NCI-H748 (cell line): ENCODE measurements around the gene LYSMD1.

ENCODE experiments used
- DNase-seq: peaks from one replicate; lab custom pipeline; 2025; ENCODE audit not compliant: unreplicated experiment; lab: John Stamatoyannopoulos, UW

Gene LYSMD1

GRCh38 chr1:151175863-151176262 lies 10.2 kb upstream of the LYSMD1 start, which contains the start of gene TMOD4:
Gene TMOD4, minus strand, starts transcription at chr1:151175981. Its CDS starts 1,106 bp downstream, at chr1:151174875.
- DNase-seq = no peak

- no peak for DNase-seq
Measured at GRCh38 chr1:151175041-151175741, 9.5 kb upstream of the LYSMD1 start.

- no peak for DNase-seq
Measured at GRCh38 chr1:151171190-151171589, 5.5 kb upstream of the LYSMD1 start.

GRCh38 chr1:151167116-151167515 lies 1.4 kb upstream of the LYSMD1 start:
- DNase-seq = no peak

DNA sequence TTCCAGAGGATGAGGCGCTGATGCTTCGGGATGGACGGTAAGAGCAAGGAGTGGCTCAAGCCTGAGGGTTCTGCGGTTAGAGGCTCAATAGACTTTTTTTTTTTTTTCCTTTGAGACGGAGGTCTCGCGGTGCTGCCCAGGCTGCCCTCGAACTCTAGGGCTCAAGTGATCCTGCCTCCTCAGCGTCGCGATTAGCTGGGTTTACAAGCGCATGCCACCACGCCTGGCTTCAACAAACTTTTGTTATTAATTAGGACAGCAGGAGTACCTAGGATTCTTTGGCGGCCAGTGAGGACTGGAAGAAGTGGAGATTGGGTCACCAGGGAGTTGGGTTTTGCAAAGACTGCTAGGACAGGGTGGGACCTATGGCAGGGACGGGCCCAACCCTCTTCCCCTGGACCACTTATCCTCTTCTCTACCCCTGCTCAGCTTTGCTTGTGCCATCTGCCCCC lies 829 bp upstream of the LYSMD1 start:
- peak; percentile 29 for DNase-seq

GRCh38 chr1:151165281-151165737 lies 393 bp downstream of the LYSMD1 start:
- DNase-seq = peak; percentile 71

DNA sequence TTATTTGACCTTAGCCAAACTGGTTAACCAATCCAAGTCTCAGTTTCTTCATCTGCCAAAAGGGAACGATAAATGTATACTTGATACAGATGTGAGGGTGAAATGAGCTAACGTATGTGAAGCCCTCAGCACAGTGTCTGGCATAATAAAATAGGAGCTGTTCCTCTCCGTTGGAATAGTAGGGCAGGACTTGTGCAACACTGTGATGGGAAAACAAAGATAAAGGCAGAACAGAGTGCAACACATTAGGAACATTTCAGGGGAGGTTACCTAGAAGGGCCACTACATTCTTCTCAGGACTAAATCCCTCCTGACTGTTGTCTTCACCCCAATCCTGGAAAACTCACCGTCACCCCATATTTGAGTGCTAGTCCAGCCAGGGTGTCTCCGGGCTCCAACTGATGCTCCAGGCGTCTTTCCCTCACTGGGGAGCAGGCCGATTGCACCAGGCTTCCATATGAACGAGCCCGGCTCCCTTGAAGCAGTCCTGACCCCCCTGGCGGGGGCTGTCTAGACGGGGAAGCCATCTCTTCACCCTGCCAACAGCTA lies 896 bp downstream of the LYSMD1 start:
- DNase-seq = no peak

DNA sequence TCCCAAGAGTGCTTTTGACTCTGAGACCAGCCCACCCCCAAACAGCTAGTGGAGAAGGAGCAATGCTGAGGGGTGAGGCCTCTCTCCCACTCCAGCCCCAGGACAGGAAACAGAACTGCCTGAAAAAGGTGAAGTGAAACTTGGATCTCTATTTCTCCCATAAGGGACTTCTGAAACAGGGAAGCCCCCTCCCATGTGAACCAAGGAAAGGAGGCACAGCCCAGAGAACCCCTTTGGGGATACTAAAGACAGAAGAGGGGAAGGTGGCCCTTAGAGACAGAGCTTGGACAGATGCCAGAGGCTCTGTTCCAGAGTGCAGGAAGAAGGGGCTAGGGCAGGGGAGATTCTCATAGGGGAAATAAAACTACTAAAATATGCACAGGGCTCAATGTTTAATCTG lies 6.3 kb downstream of the LYSMD1 start:
- no peak for DNase-seq

- no peak for DNase-seq
Measured at GRCh38 chr1:151158751-151159251, 6.9 kb downstream of the LYSMD1 start.

DNA sequence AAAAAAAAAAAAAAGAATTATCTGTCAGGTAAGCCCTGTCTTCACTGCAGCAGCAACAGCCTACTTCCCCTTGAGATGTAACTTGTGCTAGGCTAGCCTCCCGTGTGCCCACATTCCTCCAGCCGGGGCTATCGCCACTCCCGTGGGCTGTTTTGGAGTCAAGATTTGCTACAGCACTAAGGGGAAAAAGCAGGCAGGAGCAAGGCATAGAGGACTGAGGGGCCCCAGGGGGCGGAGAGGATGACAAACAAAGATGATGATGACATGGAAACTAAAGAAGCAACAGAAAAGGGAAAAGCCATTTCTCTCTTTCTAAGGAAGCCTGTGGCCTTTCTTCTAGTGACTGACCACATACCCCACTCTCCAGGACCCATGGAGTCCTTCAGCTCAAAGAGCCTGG lies 7.4 kb downstream of the LYSMD1 start:
- no peak for DNase-seq

- DNase-seq = no peak
Measured at GRCh38 chr1:151157067-151157531, 8.6 kb downstream of the LYSMD1 start.

GRCh38 chr1:151156515-151156819 lies 9.2 kb downstream of the LYSMD1 start, which contains the start of gene TNFAIP8L2:
Gene TNFAIP8L2, plus strand, starts transcription at chr1:151156649. Its CDS starts 2,049 bp downstream, at chr1:151158698.
- no peak for DNase-seq

GRCh38 chr1:151147665-151148064 lies 18.0 kb downstream of the LYSMD1 start:
- DNase-seq = no peak

DNA sequence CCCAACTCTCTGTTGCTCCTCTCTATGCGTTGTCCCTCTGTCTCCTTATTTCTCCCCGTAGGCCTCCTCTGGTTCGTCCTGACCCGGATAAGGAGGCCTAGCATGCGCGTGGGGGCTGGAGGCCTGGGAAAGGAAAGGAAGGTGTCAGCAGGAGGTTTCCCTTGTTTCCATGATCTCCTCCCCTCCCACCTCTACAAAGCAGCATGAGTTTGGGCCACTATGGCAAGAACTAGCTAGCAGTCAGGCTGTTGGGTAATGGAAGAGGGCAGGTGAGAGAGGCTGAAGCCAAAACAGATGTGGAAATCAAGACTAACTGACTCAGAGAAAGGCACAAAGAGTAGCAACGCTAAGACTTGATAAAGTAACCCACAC lies 18.6 kb downstream of the LYSMD1 start:
- DNase-seq = no peak

DNA sequence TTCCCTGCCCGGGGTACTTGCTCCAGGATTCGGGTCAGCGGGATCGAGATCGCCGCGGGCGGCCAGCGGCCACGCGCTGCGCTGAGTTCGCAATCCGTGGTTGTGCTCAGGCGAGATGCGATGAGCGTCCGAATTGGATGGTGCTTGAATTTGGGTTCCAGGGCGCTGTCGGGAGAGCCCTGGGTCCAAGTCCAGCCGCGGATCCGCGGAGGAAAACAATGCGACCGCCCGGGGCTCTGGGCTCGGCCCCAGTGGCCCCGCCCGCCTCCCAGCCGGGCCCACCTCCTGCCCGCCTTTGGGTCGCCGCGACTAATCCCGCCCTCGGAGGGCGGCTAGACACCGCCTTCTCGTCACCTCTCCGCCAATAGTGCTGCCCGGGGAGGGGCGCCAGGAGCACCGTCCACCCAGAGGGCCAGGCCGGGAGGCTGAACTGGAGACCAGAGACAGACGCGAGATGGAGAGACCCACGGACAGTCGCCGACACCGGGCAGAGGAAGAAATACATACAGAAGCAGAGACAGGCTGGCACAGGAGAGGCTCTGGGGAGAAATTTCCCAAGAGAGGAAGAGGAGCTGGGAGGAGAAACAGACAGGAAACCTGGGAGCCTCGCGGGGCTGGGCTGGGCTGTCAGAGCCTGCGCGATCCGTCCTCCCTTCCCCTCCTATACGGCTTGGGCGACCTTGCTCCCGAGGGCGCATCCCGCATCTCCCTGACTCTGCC lies 19.1 kb downstream of the LYSMD1 start, which contains the start of gene SEMA6C:
Gene SEMA6C (minus strand): TSS at position 220 of the 720 bp plus-strand sequence. CDS start 4,010 bp downstream, outside the sequence.
- DNase-seq = peak; percentile 93

- peak; percentile 43 for DNase-seq
Measured at GRCh38 chr1:151146072-151146411, 19.7 kb downstream of the LYSMD1 start.

GRCh38 chr1:151145304-151146071 lies 20.2 kb downstream of the LYSMD1 start:
- DNase-seq = no peak

- DNase-seq = no peak
Measured at GRCh38 chr1:151144474-151145303, 21.0 kb downstream of the LYSMD1 start.

DNA sequence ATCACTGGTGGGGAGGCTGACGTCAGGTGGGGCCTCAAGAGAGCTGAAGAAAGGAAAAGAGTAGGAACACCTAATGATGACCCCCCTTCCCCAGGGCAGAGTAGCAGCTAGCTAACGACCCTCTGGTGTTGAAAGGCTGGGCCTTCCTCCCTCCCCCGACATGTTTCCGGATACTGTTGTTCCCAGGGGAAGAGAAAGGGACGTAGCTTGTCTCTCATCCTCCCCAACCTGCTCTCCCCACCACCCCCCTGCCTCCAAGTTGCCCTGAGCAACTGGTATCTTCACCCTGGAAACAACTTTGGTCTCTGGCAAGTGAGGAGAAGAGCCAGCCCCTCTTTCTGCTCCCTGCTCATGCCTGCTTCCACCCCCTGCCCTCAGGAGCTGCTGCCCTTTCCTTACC lies 21.7 kb downstream of the LYSMD1 start:
- no peak for DNase-seq

- DNase-seq = no peak
Measured at GRCh38 chr1:151143057-151143435, 22.7 kb downstream of the LYSMD1 start.
